Renal pelvis (tissue), 12 donors: Measurements from ENCODE around the gene TMEM185A. TPM values are rescaled to one million over a fixed set of nuclear protein-coding genes. Genes with fewer than 3 reads are reported as not detected.
A peak's percentile ranks its signal among the peaks of the same experiment; 100 is the strongest.
"Not testable (repeated sequence)": the region's sequence is repeated elsewhere in the genome, so short reads cannot be mapped to it uniquely, and the experiment has no call there.

ENCODE experiments used
- DNase-seq: peaks from one replicate; pipeline ENCODE4 v3.0.0-alpha.2; 2013
- long read RNA-seq, 16 experiments: transcript quantifications; one replicate each; lab custom pipeline, GENCODE V29; 2026
- polyA plus RNA-seq, 3 donors: library from polyadenylated mRNA; unstranded; fragments of 120-200 nt; gene quantifications; one replicate each; pipeline ENCODE4 v1.2.1, GENCODE V29; 2013; ENCODE audit not compliant: insufficient read length in 3 of 3

Gene TMEM185A
- polyA plus RNA-seq = 10 to 100 TPM; 39.1 to 47.5 (median 39.5) TPM
- long read RNA-seq, donor 1, transcript TMEM185A-207 (7 exons, 2,840 nt) = major isoform, 6 of 15 reads
- long read RNA-seq, donor 1, partial matches to known transcripts = 5 of 15 reads
- long read RNA-seq, donor 1, other reads (novel, unspliced or antisense) = 0 of 15 reads
- long read RNA-seq, donor 2, transcript TMEM185A-207 (7 exons, 2,840 nt) = major isoform, 7 of 10 reads
- long read RNA-seq, donor 2, partial matches to known transcripts = 0 of 10 reads
- long read RNA-seq, donor 2, other reads (novel, unspliced or antisense) = 0 of 10 reads
- long read RNA-seq, donor 3, transcript TMEM185A-207 (7 exons, 2,840 nt) = major isoform, 5 of 8 reads
- long read RNA-seq, donor 3, partial matches to known transcripts = 0 of 8 reads
- long read RNA-seq, donor 3, other reads (novel, unspliced or antisense) = 0 of 8 reads
- long read RNA-seq, donor 4, transcript TMEM185A-207 (7 exons, 2,840 nt) = major isoform, 6 of 10 reads
- long read RNA-seq, donor 4, partial matches to known transcripts = 0 of 10 reads
- long read RNA-seq, donor 4, other reads (novel, unspliced or antisense) = 0 of 10 reads
- long read RNA-seq, donor 5, partial matches to known transcripts = 0 of 4 reads
- long read RNA-seq, donor 5, other reads (novel, unspliced or antisense) = 0 of 4 reads
- long read RNA-seq, donor 6, transcript TMEM185A-207 (7 exons, 2,840 nt) = major isoform, 7 of 12 reads
- long read RNA-seq, donor 6, partial matches to known transcripts = 0 of 12 reads
- long read RNA-seq, donor 6, other reads (novel, unspliced or antisense) = 0 of 12 reads
- long read RNA-seq, donor 7, transcript TMEM185A-207 (7 exons, 2,840 nt) = major isoform, 11 of 13 reads
- long read RNA-seq, donor 7, partial matches to known transcripts = 0 of 13 reads
- long read RNA-seq, donor 7, other reads (novel, unspliced or antisense) = 0 of 13 reads
- long read RNA-seq, donor 8, partial matches to known transcripts = 0 of 3 reads
- long read RNA-seq, donor 8, other reads (novel, unspliced or antisense) = 0 of 3 reads
- long read RNA-seq, donor 9, transcript TMEM185A-207 (7 exons, 2,840 nt) = major isoform, 6 of 14 reads
- long read RNA-seq, donor 9, partial matches to known transcripts = 5 of 14 reads
- long read RNA-seq, donor 9, other reads (novel, unspliced or antisense) = 0 of 14 reads
- long read RNA-seq, donor 10, partial matches to known transcripts = 0 of 6 reads
- long read RNA-seq, donor 10, other reads (novel, unspliced or antisense) = 0 of 6 reads
- long read RNA-seq, donor 11, partial matches to known transcripts = 0 of 7 reads
- long read RNA-seq, donor 11, other reads (novel, unspliced or antisense) = 0 of 7 reads
- long read RNA-seq, donor 12, transcript TMEM185A-207 (7 exons, 2,840 nt) = major isoform, 9 of 15 reads
- long read RNA-seq, donor 12, partial matches to known transcripts = 0 of 15 reads
- long read RNA-seq, donor 12, other reads (novel, unspliced or antisense) = 0 of 15 reads
- long read RNA-seq, donor 13, partial matches to known transcripts = 0 of 4 reads
- long read RNA-seq, donor 13, other reads (novel, unspliced or antisense) = 0 of 4 reads
- long read RNA-seq, donor 14, partial matches to known transcripts = 0 of 7 reads
- long read RNA-seq, donor 14, other reads (novel, unspliced or antisense) = 0 of 7 reads
- long read RNA-seq, donor 15, transcript TMEM185A-207 (7 exons, 2,840 nt) = major isoform, 7 of 9 reads
- long read RNA-seq, donor 15, partial matches to known transcripts = 0 of 9 reads
- long read RNA-seq, donor 15, other reads (novel, unspliced or antisense) = 0 of 9 reads
- long read RNA-seq, donor 16, transcript TMEM185A-207 (7 exons, 2,840 nt) = major isoform, 5 of 9 reads
- long read RNA-seq, donor 16, partial matches to known transcripts = 0 of 9 reads
- long read RNA-seq, donor 16, other reads (novel, unspliced or antisense) = 0 of 9 reads

DNA sequence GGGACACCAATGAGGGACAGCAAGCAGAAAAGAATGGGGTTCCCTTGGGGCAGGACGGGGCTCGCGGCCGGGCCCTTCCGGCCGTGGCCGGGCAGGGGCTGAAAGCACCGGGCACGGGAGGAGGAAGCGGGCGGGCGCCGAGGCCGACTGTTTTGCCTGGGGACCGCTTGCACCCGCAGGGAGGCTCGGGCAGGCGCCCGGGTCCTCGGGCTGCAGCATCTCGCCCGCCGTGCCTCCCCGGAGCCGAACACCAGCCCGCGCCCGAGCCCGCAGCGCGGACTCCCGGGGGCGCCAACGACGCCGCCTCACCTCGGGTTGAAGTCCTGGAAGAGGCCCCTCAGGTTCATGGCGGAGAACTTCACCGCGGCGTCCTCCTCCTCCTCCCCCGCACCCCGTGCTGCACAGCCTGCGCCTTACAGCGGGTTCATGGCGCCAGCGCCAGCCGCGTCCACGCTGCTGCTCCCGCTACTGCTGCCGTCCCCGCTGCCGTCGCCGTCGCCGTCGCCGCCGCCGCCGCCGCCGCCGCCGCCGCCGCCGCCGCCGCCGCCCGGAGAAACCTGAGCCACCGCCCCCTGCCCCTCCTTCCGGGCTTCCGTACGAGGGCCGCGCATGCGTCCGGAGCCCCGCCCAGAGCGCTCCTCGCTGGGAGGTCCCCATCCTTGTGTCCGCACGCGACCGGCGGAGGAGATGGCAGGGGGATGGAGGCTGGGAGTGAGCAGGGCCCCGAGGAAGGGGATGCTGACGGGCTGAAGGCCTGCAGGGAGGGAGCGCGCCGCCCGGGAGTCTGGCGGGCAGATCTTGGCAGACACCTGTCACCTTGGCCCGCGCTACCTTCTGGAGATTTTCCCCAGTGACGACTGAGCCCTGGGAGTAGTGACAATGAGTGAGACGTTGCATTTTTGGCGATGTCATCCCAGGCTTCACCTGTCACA lies at the start of gene TMEM185A:
Gene TMEM185A (minus strand): TSS at position 559 of the 932 bp plus-strand sequence. CDS start 212 bp downstream, at position 347.
- DNase-seq = peak; percentile 44

DNA sequence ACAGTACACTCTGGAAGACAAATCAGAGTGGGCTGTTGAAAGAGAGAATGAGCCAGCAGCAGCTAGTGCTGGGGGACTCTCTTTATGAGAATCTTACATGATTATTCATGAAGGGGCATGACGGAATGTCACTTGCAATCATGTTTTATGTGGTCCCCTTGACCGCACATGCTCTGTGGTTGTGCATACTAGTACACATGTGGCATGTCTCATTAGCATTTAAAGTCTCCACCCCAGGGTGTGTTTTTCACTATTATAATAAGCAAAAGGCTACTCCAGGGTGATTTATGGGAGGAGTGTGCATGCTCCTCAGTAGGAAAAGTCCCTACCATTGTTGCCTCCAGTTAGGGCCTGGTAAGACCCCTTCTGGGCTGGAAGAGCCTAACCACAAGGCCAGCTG lies 49.6 kb upstream of the TMEM185A start:
- no peak for DNase-seq

DNA sequence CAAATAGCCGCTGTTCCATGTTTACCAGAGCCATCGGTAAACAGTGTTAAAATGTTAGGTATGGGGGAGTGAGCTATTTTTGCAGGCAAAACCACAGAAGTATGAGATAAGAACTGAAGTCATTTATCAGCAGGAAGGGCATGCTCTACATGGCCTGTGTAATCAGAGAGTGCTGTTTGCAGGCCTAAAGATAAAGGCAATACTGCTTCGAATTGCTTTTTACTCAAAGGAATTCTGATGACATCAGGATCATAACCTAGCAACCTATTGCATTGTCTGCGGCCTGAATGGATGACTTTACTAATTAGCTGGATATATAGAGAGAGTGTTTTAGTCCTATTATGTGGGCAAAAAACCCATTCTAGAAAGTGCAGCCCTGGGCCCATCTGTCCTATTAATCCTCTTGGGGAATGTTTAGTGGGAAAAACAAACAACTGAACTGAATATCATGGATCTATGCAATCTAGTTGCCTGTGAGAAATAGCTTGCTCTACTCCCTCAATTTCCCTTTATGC lies 47.6 kb upstream of the TMEM185A start:
- DNase-seq = not testable (repeated sequence)

DNA sequence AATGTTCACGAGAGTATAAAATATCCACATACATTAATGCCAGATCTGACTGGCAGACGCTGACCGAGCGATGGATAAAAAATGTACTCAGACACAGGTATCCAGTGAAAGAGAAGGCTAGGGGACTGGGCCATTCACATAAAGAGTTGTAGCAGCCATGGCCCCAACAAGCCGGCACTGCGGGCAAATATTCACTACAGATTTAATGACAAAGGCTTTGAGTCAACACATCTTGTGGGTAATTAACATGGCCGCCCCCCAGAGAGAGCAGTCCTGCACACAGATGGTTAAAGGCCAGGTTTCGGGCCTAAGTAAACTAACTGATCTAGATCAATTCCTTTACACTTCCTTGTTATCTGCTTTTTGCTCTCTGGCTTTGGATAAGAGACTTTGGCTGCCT lies 44.0 kb upstream of the TMEM185A start:
- DNase-seq = not testable (repeated sequence)

DNA sequence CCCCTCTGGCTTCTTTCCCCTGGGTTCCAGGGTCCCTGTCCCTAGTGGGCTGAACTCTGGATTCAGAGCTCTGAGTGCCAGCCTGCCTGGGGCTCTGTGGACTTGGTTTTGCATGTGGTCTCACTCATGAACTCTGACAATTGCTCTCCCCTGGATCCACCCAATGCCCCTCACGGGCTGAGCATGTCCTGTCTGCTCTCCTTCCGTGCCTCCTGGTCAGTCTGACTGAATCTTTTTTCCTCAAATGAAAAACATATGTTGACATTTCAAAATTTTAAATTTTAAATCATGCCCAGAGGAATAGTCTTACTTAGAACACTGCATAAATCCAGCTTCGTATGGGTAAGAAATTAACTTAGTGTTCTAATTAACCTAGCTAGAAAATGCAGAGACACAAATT lies 43.5 kb upstream of the TMEM185A start:
- DNase-seq = not testable (repeated sequence)

DNA sequence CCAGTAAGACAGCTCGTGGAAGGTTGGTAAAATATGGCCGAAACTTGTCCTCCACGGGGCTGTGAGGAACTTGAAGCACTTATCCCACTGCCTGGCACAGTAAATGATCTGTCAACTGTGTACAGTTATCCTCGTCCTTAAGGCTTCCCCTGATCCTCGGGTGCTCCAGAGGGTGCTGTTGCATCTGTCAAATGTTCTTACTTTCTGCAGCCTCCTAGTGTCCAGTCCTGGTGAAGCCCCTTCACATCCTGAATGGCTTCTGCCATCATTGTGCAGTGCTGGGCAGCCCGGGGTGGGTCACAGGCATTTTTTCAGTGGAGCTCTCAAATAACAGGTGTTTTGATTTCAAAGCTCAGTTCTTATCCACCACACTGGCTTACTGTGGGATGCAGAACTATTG lies 29.0 kb upstream of the TMEM185A start:
- not testable (repeated sequence) for DNase-seq

DNA sequence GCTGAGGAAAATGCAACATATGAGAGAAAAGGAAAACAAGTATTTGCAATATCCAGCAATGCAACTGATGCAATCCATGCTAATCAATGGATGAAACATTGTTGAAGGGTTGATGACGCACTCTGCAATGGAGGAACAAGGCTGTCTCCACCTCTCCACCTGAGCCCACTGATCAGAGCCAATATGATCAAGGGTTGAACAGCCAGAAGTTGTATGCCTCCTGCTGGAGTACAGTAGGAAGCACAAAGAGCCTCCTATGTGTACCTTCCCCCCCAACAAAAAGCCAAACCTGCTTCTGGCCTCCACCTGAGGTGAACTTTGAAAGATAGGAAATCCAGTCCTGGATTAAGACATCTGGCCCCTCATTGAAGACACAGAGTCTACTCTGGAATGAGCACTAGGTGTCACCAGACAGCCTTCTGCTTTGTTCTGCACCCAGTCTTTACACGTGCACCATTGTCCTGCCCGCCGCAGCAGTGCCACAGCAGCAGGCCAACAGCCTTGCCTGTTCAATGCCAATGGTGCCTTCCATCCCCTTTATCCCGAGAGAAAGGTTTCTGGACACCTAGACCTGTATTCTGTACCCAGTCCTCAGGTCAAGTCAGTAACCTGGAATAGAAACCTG lies 24.8 kb upstream of the TMEM185A start:
- not testable (repeated sequence) for DNase-seq

DNA sequence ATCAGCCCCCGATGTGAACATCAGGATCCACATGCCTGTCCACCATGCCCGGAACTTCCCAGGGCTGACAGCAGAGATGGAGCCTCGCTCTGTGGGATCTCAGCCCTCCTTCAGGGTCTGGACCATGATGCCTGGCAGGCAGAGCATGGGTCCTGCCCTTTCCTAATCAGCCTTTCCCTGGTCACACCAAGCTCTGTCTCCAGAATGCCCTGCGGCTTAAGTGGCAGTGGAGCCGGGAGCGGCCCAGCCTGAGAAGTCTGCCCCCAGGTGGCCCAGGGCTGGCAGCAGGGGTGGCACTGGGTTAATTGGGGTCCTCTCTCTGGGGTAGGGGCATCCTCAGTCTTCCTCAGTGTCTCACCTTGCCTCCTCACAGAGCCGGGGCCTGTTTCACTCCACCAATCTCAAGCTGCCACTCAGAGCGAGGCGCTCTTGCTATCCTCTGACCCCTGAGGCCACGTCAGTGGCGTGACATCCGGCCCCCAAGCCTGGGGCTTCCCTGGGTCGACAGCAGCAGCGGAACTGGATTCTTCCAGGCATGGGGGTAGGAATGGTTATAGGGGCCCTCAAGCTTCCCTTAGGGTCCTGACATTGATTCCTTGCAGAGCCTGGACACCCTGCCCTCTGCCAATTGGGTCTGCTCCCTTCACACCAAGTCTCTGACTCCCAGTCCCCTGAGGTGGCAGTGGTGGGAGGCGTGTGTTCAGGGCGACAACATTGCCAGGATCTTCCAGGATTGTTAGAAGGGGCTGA lies 20.8 kb upstream of the TMEM185A start:
- no peak for DNase-seq

DNA sequence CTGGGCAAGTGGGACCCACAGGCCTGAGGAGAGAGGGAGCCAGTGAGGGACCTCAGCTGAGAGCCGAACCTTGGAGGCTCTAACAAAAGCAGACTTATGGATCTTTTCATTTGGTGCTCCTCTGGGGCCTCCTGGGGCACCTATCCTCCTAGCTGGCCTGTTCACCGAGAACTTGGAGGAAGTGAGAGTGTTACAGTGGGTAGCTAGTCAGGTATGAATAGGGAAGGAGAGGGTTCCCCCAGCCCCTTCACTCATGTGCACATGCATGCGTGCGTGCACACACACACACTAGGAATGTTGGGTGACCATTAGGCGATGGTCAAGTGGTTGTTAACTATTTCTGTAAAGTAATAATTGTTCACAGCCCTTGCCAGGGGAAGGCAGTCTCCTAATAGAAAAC lies 18.6 kb upstream of the TMEM185A start:
- DNase-seq = no peak

DNA sequence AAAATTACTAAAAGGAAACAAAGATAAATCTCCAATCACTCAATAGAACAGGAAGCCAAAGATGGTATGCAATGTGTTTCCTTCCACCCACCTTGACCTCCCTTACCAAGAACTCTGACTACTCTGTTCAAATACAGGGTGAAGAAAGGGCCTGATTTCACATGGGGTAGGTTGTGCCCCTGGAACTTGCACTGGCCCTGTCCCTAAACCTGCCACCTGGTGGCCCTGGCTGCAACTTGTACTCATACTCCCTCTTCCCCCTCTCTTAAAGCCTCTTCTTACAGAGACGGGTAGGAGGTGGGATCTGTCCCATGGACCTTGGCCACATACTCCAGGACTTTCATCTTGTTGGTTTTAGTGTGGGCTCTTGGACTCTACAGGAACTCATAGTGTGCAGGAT lies 17.3 kb upstream of the TMEM185A start:
- DNase-seq = no peak

DNA sequence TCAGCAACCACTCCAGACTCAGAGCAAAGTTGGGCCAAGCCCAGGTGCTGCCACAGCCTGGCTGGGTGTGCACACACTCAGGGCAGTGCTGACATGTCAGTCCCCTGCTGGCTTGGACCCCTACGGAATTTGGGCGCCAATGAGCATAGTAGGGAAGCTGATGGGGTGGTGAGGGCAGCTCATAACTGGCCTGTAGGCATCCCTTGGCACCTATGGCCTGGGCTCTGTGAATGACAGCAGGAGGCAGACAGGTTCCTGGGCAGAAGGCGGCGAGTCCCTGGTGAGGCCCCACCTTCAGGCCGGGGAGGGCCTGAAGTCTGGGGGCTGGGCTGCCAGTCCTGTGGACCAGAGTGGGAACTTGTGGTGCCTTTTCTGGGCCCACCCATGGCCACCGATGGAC lies 15.9 kb upstream of the TMEM185A start:
- DNase-seq = no peak

DNA sequence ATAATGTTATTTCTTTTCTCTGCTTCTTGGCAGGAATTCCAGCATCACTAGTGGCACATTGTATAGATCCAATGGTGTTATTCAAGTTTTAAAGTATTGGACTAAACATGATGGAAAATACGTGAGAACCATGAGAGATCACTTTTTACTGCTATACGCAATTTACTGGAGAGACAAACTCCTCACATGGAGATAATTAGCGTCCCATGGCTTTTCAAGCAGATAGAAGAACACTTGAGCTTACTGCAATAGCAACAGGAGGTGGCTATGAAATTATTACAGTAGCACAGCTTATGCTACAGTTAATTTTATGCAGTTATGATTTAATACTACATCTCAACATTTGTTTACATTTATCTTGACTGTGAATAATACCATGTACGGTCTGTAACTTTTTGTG lies 11.9 kb upstream of the TMEM185A start:
- DNase-seq = no peak

DNA sequence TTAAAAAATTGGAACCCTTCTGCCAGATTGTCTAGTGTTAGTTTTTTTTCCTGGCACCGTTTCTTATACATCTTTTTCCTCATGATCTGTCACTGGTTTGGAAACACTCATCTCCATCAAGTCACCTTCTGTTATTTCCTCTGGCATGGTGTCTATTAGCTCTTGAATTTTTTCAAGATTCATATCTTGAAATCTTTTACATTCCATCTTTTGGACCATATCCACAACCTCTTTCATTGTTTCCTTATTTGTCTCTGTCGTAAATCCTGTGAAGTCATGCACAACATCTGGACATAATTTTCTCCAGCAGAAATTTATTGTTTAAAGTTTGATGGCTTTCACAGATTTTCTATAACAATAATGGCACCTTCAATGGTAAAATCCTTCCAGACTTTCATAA lies 10.2 kb upstream of the TMEM185A start:
- no peak for DNase-seq

DNA sequence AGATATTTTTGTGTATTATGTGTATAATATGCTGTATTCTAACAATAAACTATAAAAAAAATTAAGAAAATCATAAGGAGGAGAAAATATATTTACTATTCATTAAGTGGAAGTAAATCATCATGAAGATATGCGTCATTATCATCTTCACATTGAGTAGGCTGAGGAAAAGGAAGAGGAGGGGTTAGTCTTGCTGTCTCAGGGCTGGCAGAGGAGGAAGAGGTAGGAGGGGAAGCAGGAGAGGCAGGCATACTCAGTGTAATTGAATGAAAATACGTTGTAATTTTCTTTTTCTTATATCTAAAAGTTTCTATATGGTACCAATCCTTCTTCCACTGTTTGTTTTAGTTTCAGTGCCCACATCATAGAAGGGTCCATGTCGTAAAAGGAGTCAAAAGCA lies 9.8 kb upstream of the TMEM185A start:
- DNase-seq = no peak

DNA sequence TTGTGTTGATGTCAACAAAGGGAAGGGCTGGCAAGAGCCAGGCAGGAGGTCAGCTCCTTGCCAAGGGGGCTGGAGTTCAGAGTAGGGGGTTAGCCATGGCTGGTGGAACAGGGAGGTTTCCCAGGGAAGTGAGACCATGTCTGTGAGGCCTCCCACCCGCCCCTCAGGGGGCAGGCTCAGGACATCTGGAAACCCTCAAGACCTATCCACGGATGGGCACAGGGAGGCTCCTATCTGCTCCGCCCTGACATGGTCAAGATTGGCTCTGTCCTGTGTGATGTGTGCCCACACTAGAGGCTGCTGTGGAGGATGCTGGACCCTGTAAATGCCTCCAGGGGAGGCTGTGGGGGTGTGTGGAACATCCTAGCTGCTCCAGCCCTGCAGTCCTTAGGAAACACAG lies 8.0 kb upstream of the TMEM185A start:
- no peak for DNase-seq

DNA sequence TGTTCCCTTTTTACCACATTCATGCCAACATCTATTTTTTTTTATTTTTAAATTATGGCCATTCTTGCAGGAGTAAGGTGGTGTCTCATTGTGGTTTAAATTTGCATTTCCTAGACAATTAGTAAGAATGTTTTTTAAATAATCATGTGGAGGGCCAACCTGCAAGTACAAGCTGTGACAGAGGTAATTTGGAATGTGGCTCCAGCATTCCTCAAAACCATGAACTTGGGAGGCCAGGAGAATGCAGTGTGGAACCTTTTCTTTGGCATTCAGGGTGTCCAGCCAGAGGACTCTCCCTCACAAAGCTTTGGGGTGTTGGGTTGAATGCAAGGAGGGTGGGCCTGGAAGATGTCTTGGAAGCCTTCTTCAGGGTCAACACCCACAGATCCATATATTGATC lies 7.3 kb upstream of the TMEM185A start:
- DNase-seq = no peak

DNA sequence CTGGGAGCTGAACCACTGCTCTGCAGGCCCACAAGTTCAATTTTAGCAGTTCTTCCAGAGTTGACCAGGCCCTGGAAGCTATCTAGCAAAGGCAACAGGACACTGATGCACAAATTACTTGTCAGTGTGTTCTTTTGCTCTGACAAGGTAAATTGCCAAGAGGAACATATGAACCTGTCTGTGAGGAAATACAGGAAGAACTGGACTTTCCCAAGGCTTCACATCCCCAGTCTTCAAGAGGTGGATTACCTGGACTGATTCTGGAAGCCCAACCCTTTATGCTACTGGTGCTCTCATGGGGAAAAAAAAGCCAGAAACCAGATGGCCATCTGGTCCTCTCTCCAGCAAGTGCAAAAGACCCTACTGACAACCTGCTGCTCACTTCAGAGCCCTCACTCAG lies 1.9 kb upstream of the TMEM185A start:
- DNase-seq = no peak

DNA sequence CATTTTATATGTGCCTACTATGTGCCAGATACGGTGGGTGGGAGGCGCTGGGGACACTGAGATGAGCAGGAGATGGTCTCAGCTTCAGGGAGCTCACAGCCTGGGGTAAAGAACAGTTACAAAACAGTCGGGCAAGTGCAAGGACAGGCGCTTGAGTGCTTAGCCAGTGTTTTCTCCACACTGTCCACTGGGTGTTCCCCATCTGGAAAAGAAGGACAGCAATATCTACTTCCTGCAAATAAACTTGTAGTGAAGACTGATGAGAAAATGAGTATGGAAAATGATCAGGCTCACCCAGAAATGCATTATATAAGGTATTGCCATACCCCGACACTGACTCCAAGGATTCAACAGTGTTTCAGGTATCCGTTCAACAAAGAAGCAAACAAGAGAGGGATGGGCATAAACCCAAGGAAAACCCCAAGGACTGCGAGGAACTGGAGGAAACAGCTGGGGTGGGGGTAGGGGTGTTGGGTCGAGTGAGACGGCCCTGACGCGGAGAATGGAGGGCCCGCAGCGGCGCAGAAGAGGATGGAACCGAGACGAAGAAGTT lies 835 bp downstream of the TMEM185A start:
- peak; percentile 11 for DNase-seq
